ENCODE results near the gene KIAA0825. TPM values are rescaled to one million over a fixed set of nuclear protein-coding genes. Genes with fewer than 3 reads are reported as not detected.

The KIAA0825 gene
- total RNA-seq, 1 donor from 2014 or later = 5.0 TPM

DNA sequence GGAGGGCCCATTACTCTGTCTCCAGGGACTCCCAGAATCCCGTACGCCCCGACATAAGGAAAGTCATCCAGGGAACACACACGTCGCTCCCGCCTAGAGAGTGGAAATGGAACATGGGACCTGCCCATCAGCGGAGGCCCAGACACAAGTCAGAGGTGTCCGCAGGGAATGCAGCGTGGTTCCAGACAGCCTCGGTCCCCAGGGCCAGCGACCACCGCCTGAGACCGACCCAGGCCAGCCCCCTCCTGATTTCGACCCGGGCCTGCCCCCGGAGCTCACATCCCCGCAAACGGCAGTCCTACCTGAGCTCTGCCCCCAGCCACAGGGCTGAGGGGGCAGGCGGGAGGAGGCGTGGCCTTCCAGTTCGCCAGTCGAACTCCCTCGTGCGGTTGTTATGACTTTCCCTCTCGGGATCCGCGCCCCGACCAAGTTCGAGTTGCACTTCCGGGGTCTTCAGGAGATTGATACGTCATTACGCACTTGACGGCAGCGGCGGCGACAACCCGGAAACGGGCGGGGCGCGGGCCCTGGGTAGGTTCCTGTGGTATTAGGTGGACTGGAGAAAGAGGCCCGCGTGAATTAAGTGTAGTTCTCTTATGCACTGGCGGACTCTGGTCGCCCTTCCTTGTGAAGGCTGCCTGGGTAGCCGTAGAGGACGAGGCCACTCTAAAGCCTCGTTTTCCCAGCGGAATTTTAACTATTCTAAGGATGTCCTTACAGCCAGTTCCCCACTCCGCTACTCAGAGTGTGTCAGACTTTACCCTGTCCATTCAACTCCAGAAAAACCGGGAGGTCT is 507.0 kb downstream of the KIAA0825 start:
- peaks cover 15% of the 10 kb centered on the region for H3K4me1 Mint-ChIP-seq (ENCODE audit: unreplicated experiment)
- peak overlapping the region; percentile 89 for H3K4me3 Mint-ChIP-seq (ENCODE audit: unreplicated experiment)
- TF ChIP-seq, protein P1, sequence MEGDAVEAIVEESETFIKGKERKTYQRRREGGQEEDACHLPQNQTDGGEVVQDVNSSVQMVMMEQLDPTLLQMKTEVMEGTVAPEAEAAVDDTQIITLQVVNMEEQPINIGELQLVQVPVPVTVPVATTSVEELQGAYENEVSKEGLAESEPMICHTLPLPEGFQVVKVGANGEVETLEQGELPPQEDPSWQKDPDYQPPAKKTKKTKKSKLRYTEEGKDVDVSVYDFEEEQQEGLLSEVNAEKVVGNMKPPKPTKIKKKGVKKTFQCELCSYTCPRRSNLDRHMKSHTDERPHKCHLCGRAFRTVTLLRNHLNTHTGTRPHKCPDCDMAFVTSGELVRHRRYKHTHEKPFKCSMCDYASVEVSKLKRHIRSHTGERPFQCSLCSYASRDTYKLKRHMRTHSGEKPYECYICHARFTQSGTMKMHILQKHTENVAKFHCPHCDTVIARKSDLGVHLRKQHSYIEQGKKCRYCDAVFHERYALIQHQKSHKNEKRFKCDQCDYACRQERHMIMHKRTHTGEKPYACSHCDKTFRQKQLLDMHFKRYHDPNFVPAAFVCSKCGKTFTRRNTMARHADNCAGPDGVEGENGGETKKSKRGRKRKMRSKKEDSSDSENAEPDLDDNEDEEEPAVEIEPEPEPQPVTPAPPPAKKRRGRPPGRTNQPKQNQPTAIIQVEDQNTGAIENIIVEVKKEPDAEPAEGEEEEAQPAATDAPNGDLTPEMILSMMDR (IDR thresholded peaks at IDR 0.05) = peak; percentile 30
- peak; percentile 97 for DNase-seq (ENCODE audit: extremely low spot score, unreplicated experiment)
- H3K9me3 Mint-ChIP-seq (ENCODE audit: unreplicated experiment) = peaks cover 7% of the 10 kb centered on the region
- no peaks in the 10 kb centered on the region for H3K27me3 Mint-ChIP-seq (ENCODE audit: unreplicated experiment)
- H3K36me3 Mint-ChIP-seq (ENCODE audit: unreplicated experiment) = peaks cover 4% of the 10 kb centered on the region
- H3K27ac Mint-ChIP-seq (ENCODE audit: unreplicated experiment) = peak overlapping the region; percentile 98

DNA sequence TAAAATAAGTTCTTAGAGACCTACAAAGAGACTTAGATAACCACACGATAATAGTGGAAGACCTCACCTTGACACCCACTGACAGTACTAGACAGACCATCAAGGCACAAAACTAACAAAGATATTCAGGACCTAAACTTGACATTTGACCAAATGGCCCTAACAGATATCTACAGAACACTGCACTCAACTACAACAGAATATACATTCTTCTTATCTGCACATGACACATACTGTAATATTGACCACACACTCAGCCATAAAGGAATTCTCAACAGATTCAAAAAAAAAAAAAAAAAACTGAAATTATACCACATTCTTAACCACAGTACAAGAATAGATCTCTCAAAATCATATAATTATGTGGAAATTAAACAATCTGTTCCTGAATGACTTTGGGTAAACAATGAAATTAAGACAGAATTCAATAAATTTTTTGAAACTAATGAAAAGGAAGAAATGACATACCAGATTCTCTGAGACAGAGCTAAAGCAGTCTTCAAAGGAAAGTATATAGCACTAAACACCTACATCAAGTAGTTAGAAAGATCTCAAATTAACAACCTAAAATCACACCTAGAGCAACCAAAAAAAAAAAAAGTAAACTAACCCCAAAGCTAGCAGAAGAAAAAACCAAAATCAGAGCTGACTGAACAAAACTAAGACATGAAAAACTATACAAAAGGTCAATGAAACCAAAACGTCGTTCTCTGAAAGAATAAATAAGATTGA is 514.7 kb downstream of the KIAA0825 start:
- Mint-ChIP-seq H3K4me1 (ENCODE audit: unreplicated experiment) (peaks cover 13% of the 10 kb centered on the region), H3K27ac (ENCODE audit: unreplicated experiment) (no peak overlapping the region), H3K9me3 (ENCODE audit: unreplicated experiment) (peaks cover 32% of the 10 kb centered on the region), H3K36me3 (ENCODE audit: unreplicated experiment) (peaks cover 20% of the 10 kb centered on the region), H3K27me3 (ENCODE audit: unreplicated experiment) (no peaks in the 10 kb centered on the region), H3K4me3 (ENCODE audit: unreplicated experiment) (no peak overlapping the region)
- DNase-seq (ENCODE audit: extremely low spot score, unreplicated experiment) = no peak
- TF ChIP-seq, protein P1 (IDR thresholded peaks at IDR 0.05) = no peak

Other genes with a start within 250 kb of the KIAA0825 start
- gene SLF1, start 65 bp upstream of the KIAA0825 start, total RNA-seq = 4.6 and 4.8 TPM in 2 replicates

Data from osteocyte (in vitro differentiated cells).